Measurements from ENCODE around the gene CPEB4. TPM values are rescaled to one million over a fixed set of nuclear protein-coding genes. Genes with fewer than 3 reads are reported as not detected.

CPEB4 gene
- total RNA-seq, 1 donor, result 38.4 TPM

DNA sequence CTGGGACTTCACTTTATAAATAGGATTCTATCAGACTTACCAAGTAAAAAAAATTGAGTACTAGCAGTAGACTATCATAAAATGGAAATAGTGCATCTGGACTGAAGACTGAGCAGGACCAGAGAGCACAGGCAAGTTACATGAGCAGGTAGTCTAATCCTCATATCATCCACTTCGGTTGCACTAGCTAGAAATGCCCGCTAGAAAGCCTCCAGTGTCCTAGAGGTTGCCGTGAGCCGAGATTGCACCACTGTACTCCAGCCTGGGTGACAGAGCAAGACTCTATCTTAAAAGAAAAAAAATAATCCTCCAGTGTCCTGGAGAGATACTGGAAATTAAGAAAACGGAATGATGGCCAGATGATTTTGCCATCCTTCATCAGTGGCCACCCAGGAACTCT lies 120.8 kb downstream of the CPEB4 start:
- H3K4me3 ChIP-seq (ENCODE audit: low read depth, low read length), result no peak overlapping the region
- TF ChIP-seq, protein P1, sequence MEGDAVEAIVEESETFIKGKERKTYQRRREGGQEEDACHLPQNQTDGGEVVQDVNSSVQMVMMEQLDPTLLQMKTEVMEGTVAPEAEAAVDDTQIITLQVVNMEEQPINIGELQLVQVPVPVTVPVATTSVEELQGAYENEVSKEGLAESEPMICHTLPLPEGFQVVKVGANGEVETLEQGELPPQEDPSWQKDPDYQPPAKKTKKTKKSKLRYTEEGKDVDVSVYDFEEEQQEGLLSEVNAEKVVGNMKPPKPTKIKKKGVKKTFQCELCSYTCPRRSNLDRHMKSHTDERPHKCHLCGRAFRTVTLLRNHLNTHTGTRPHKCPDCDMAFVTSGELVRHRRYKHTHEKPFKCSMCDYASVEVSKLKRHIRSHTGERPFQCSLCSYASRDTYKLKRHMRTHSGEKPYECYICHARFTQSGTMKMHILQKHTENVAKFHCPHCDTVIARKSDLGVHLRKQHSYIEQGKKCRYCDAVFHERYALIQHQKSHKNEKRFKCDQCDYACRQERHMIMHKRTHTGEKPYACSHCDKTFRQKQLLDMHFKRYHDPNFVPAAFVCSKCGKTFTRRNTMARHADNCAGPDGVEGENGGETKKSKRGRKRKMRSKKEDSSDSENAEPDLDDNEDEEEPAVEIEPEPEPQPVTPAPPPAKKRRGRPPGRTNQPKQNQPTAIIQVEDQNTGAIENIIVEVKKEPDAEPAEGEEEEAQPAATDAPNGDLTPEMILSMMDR (IDR thresholded peaks at IDR 0.05; ENCODE audit: insufficient read depth, low read depth, low read length), result no peak
- DNase-seq (ENCODE audit: low read depth), result no peak

DNA sequence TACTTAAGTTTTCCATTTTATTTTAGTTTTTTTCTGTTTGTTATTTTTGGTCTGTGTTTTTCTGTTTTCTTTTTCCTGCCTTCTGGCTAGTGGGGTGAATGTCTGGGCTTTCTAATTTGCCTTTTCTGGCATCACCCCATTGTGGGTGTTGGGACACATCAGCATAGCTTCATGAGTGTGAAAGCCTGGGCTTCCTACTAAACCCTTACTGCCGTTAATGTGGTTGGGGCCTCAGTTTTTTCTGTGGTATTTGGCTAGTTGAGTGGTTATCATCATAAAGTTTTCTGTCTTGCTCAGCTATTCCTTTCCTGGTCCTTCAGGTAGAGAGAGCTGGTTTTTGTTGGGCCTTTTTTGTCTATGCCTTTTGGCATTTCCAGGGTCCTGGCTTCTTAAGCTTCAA lies 122.2 kb downstream of the CPEB4 start:
- TF ChIP-seq, protein P1 (IDR thresholded peaks at IDR 0.05; ENCODE audit: insufficient read depth, low read depth, low read length), result no peak
- no peak overlapping the region for H3K4me3 ChIP-seq (ENCODE audit: low read depth, low read length)
- DNase-seq (ENCODE audit: low read depth), result no peak

DNA sequence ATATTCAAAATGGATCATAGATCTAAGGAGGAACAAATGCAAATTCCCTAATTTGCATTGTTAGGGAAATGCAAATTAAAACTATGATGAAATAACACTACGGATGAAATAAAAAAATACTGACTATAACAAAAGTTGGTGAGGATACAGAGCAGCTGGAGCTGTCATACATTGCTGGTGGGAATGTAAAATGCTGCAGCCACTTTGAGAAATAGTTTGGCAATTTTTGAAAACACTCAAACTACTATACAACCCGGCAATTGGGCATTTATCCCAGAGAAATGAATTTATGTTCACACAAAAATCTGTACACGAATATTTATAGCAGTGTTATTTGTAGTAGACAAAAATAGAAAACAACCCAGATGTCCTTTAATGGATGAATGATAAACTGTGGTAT lies 123.3 kb downstream of the CPEB4 start:
- H3K4me3 ChIP-seq (ENCODE audit: low read depth, low read length), result no peak overlapping the region
- no peak for DNase-seq (ENCODE audit: low read depth)
- TF ChIP-seq, protein P1 (IDR thresholded peaks at IDR 0.05; ENCODE audit: insufficient read depth, low read depth, low read length), result no peak

Other genes starting within 250 kb of the CPEB4 start
- not detected in 2 replicates for gene C5orf47, start 100.8 kb downstream of the CPEB4 start, total RNA-seq
- gene NSG2, start 157.4 kb downstream of the CPEB4 start, total RNA-seq, result under 0.01 TPM in 1 of 2 replicates, not detected in the other

All from fibroblast of villous mesenchyme (primary cell).